H1 (cell line): ENCODE data around the gene OR13C4. TPM values are rescaled to one million over a fixed set of nuclear protein-coding genes. Genes with fewer than 3 reads are reported as not detected.

Source experiments
- CTCF ChIA-PET: fragments of 300-600 bp; sonication (Branson Sonifier 250); formaldehyde crosslinking; loops from one replicate; lab custom pipeline; 2021; ENCODE audit not compliant: partially characterized antibody; lab: Charles Lee
- POLR2A ChIA-PET: fragments of 300-600 bp; sonication (Branson Sonifier 250); formaldehyde crosslinking; loops from one replicate; lab custom pipeline; 2021; ENCODE audit warnings: inconsistent platforms; ENCODE audit not compliant: partially characterized antibody; lab: Charles Lee
- DNase-seq, 2 experiments: peaks; one replicate each; pipeline versions ENCODE4 v3.0.0 to v3.0.0-alpha.2; 2010 to 2022; ENCODE audit warnings: low spot score in 2 of 2, low read depth in 1 of 2, mixed read lengths in 1 of 2
- FAIRE-seq: peaks from 2 replicates; lab custom pipeline; 2011; peaks lifted over from hg19 to GRCh38; lab: Jason Lieb, UNC
- H2AFZ ChIP-seq: 2 replicates; pipeline ENCODE4 v1.8.1; 2012; ENCODE audit warnings: low read length, inconsistent platforms
- H2AK5ac ChIP-seq: 2 replicates; pipeline ENCODE4 v1.6.1; 2013; ENCODE audit warnings: low read depth, low read length
- H2BK120ac ChIP-seq: replicated peaks from 2 replicates; pipeline ENCODE3; 2013; ENCODE audit warnings: low read depth, low read length, inconsistent platforms
- H2BK12ac ChIP-seq: 2 replicates; pipeline ENCODE4 v1.6.1; 2013; ENCODE audit warnings: low read depth, low read length
- H2BK15ac ChIP-seq: 2 replicates; pipeline ENCODE4 v1.6.1; 2013; ENCODE audit warnings: low read length
- H2BK20ac ChIP-seq: 2 replicates; pipeline ENCODE4 v1.6.1; 2013; ENCODE audit warnings: low read length
- H2BK5ac ChIP-seq: 2 replicates; pipeline ENCODE4 v1.6.1; 2013; ENCODE audit warnings: low read depth, low read length
- H3K14ac ChIP-seq: 2 replicates; pipeline ENCODE4 v1.6.1; 2013; ENCODE audit warnings: inconsistent platforms; ENCODE audit not compliant: insufficient read length
- H3K18ac ChIP-seq: 2 replicates; pipeline ENCODE4 v1.6.1; 2013; ENCODE audit warnings: low read length; ENCODE audit errors: extremely low read depth
- H3K23ac ChIP-seq: 2 replicates; pipeline ENCODE4 v1.6.1; 2013; ENCODE audit warnings: inconsistent platforms; ENCODE audit not compliant: insufficient read length
- H3K23me2 ChIP-seq: 2 replicates; pipeline ENCODE4 v1.6.1; 2013; ENCODE audit warnings: low read depth, low read length
- H3K27ac ChIP-seq: 2 replicates; pipeline ENCODE4 v1.6.1; 2011; ENCODE audit warnings: low read depth, low read length, inconsistent platforms
- H3K27me3 ChIP-seq, 4 experiments: replicated peaks in 1 of 4; 1 replicate in 1 of 4; 2 replicates in 3 of 4; pipeline versions ENCODE4 v1.6.1 to v1.8.1; 2011 to 2013; ENCODE audit warnings: low read length in 3 of 4, mild to moderate bottlenecking in 3 of 4, inconsistent platforms in 2 of 4, mixed read lengths in 2 of 4, moderate library complexity in 1 of 4; ENCODE audit not compliant: control insufficient read depth in 3 of 4, insufficient read depth in 3 of 4; ENCODE audit errors: extremely low read depth in 1 of 4
- H3K36me3 ChIP-seq, 4 experiments: 2 replicates each; pipeline versions ENCODE4 v1.6.1 to v1.8.1; 2011 to 2013; ENCODE audit warnings: mild to moderate bottlenecking in 4 of 4, low read length in 3 of 4, moderate library complexity in 2 of 4, control low read depth in 1 of 4, inconsistent platforms in 1 of 4; ENCODE audit not compliant: insufficient read depth in 4 of 4, control insufficient read depth in 2 of 4
- H3K4ac ChIP-seq: replicated peaks from 2 replicates; pipeline ENCODE3; 2013; ENCODE audit warnings: low read length, low read depth, mixed read lengths, inconsistent platforms; ENCODE audit not compliant: insufficient read length
- H3K4me1 ChIP-seq, 4 experiments: replicated peaks in 1 of 4; 1 replicate in 1 of 4; 2 replicates in 3 of 4; pipeline versions ENCODE4 v1.6.1 to v1.8.1; 2011 to 2013; ENCODE audit warnings: low read length in 3 of 4, inconsistent platforms in 2 of 4, mixed read lengths in 1 of 4; ENCODE audit not compliant: insufficient read depth in 4 of 4, control insufficient read depth in 3 of 4
- H3K4me2 ChIP-seq, 2 experiments: 2 replicates each; pipeline versions ENCODE4 v1.6.1 to v1.8.1; 2011 to 2013; ENCODE audit warnings: low read depth in 2 of 2, low read length in 2 of 2, control low read depth in 1 of 2, inconsistent platforms in 1 of 2, mild to moderate bottlenecking in 1 of 2; ENCODE audit not compliant: insufficient read depth in 1 of 2
- H3K4me3 ChIP-seq, 4 experiments: fragments of 200-600, 300-600 bp in 1 of 4; sonication (generic), shearing (Covaris generic), sonication (Bioruptor Twin) in 1 of 4; 2 replicates each; pipeline versions ENCODE4 v1.5.1 to v1.8.1; 2011 to 2016; ENCODE audit warnings: low read length in 4 of 4, low read depth in 3 of 4, control low read depth in 2 of 4, inconsistent platforms in 2 of 4, mild to moderate bottlenecking in 2 of 4, mixed read lengths in 1 of 4, moderate library complexity in 1 of 4; ENCODE audit not compliant: insufficient read depth in 2 of 4; ENCODE audit errors: extremely low read depth in 1 of 4
- H3K56ac ChIP-seq: replicated peaks from 2 replicates; pipeline ENCODE3; 2013; ENCODE audit warnings: low read depth, mild to moderate bottlenecking, mixed read lengths, low read length, inconsistent platforms; ENCODE audit not compliant: insufficient read length
- H3K79me1 ChIP-seq: 2 replicates; pipeline ENCODE4 v1.6.1; 2013; ENCODE audit warnings: low read depth, low read length, control low read depth
- H3K79me2 ChIP-seq, 2 experiments: 2 replicates each; pipeline versions ENCODE4 v1.6.1 to v1.8.1; 2012 to 2013; ENCODE audit warnings: low read length in 2 of 2, mild to moderate bottlenecking in 2 of 2, inconsistent platforms in 1 of 2; ENCODE audit not compliant: insufficient read depth in 2 of 2, control insufficient read depth in 1 of 2
- H3K9ac ChIP-seq, 4 experiments: replicated peaks in 1 of 4; 1 replicate in 1 of 4; 2 replicates in 3 of 4; pipeline versions ENCODE4 v1.6.1 to v1.8.1; 2011 to 2013; ENCODE audit warnings: low read depth in 3 of 4, low read length in 3 of 4, control low read depth in 2 of 4, mild to moderate bottlenecking in 2 of 4, moderate library complexity in 2 of 4, inconsistent platforms in 1 of 4; ENCODE audit errors: extremely low read depth in 1 of 4
- H3K9me3 ChIP-seq, 2 experiments: 2 replicates each; pipeline versions ENCODE4 v1.6.1 to v1.8.1; 2012 to 2013; ENCODE audit warnings: mild to moderate bottlenecking in 2 of 2, moderate library complexity in 2 of 2, control low read depth in 1 of 2, inconsistent platforms in 1 of 2, low read depth in 1 of 2, low read length in 1 of 2, mixed read lengths in 1 of 2; ENCODE audit not compliant: insufficient read depth in 2 of 2
- H4K20me1 ChIP-seq, 2 experiments: replicated peaks in 1 of 2; 2 replicates each; pipeline versions ENCODE3 to v1.8.1; 2011 to 2013; ENCODE audit warnings: inconsistent platforms in 2 of 2, low read length in 2 of 2, mild to moderate bottlenecking in 1 of 2; ENCODE audit not compliant: insufficient read depth in 2 of 2, control insufficient read depth in 1 of 2
- H4K5ac ChIP-seq: 2 replicates; pipeline ENCODE4 v1.6.1; 2013; ENCODE audit warnings: low read length, low read depth, mixed read lengths, inconsistent platforms; ENCODE audit not compliant: insufficient read length
- H4K8ac ChIP-seq: 2 replicates; pipeline ENCODE4 v1.8.0; 2013; ENCODE audit warnings: mild to moderate bottlenecking, moderate library complexity, low read length, inconsistent platforms; ENCODE audit not compliant: insufficient read depth; ENCODE audit errors: extremely low read depth
- H4K91ac ChIP-seq: replicated peaks from 2 replicates; pipeline ENCODE3; 2013; ENCODE audit warnings: low read length, mixed read lengths, inconsistent platforms; ENCODE audit not compliant: insufficient read length
- ATF3 ChIP-seq: IDR thresholded peaks from 2 replicates; pipeline ENCODE4 v1.6.1; 2011; ENCODE audit warnings: low read depth, mild to moderate bottlenecking, low read length; ENCODE audit not compliant: insufficient read depth
- FOSL1 ChIP-seq: IDR thresholded peaks from 2 replicates; pipeline ENCODE4 v1.6.1; 2011; ENCODE audit warnings: mild to moderate bottlenecking, low read depth, low read length, moderate library complexity; ENCODE audit not compliant: insufficient read depth
- KDM1A ChIP-seq: fragments of 200-600, 300-600 bp; sonication (generic); IDR thresholded peaks from 2 replicates; pipeline ENCODE4 v1.7.1; 2016; ENCODE audit warnings: mild to moderate bottlenecking, low read length, borderline replicate concordance
- RFX5 ChIP-seq: IDR thresholded peaks from 2 replicates; pipeline ENCODE4 v1.6.1; 2011; ENCODE audit warnings: low read depth, low read length, improper control_type of control experiment, borderline replicate concordance
- SP2 ChIP-seq: IDR thresholded peaks from 2 replicates; pipeline ENCODE4 v1.6.1; 2012; ENCODE audit warnings: mild to moderate bottlenecking, low read length, inconsistent platforms
- whole genome bisulfite sequencing, 2 experiments: shearing (Covaris generic) in 1 of 2; methylation state at CpG; one replicate each; pipeline versions ENCODE4 v1.1.6 to v1.1.7; 2013 to 2015; ENCODE audit warnings: low lambda C conversion rate in 2 of 2, mixed read lengths in 2 of 2, inconsistent platforms in 1 of 2, low coverage in 1 of 2, missing lambda C conversion rate in 1 of 2; ENCODE audit not compliant: insufficient replicate concordance in 2 of 2, insufficient coverage in 1 of 2, insufficient read length in 1 of 2; ENCODE audit errors: extremely low coverage in 1 of 2, missing lambda C conversion rate in 1 of 2; 5-methylcytosine and 5-hydroxymethylcytosine counted together
- polyA plus RNA-seq, 7 experiments: library from polyadenylated mRNA; depleted of rRNA in 3 of 7; stranded (reverse) in 5 of 7; unstranded in 2 of 7; fragments of >200 nt in 5 of 7; fragments of 200-250 nt in 2 of 7; gene quantifications; 1 replicate in 5 of 7; 2 replicates in 1 of 7; 4 replicates in 1 of 7; pipeline versions ENCODE4 v1.2.1 to v1.2.3, GENCODE V29; 2011 to 2013; ENCODE audit warnings: missing spikeins in 2 of 7, mixed read lengths in 2 of 7
- total RNA-seq: library from RNA; stranded (reverse); fragmentation: NEBNext Ultra II Directional; extraction: Animal tissue kit (Norgen Biotek cat#: 25700); gene quantifications from 2 replicates; pipeline ENCODE4 v1.2.1, GENCODE V29; 2021

Gene OR13C4
- total and polyA plus RNA-seq, 2 of the 8 experiments (the other 6 are each of a cell fraction or from before 2014, with no cell fraction given) = not detected

- H2BK5ac ChIP-seq = no peak overlapping the region
- no peak overlapping the region for H3K14ac ChIP-seq
- H3K79me2 ChIP-seq = no peaks in the 10 kb centered on the region
- no peak overlapping the region for H3K23ac ChIP-seq
- no peaks in the 10 kb centered on the region for H3K23me2 ChIP-seq
- no peak overlapping the region for H2AFZ ChIP-seq
- H3K18ac ChIP-seq = no peak overlapping the region
- H2BK120ac ChIP-seq = no peak overlapping the region
- H3K56ac ChIP-seq = no peak overlapping the region
- no peak overlapping the region for H2BK15ac ChIP-seq
- WGBS, 2 experiments = 90% methylated on average over 2 of the region's 2 CpGs; no CpG with 5 or more reads in 1 of the 2 experiments
- FAIRE-seq (no peak), DNase-seq (no peak)
- H3K4ac ChIP-seq = no peak overlapping the region
- no peak overlapping the region for H2AK5ac ChIP-seq
- POLR2A ChIA-PET = no interaction called here
- H4K91ac ChIP-seq = no peak overlapping the region
- H3K27me3 ChIP-seq = no peaks in the 10 kb centered on the region
- H3K9me3 ChIP-seq = peaks cover 0 to 4% of the 10 kb centered on the region in 2 experiments; a peak in 1 of 4 replicates
- no peaks in the 10 kb centered on the region for H3K79me1 ChIP-seq
- H3K4me1 ChIP-seq = no peaks in the 10 kb centered on the region
- no peak overlapping the region for H2BK20ac ChIP-seq
- no peak overlapping the region for H4K5ac ChIP-seq
- no peak overlapping the region for H4K8ac ChIP-seq
- CTCF ChIA-PET = interaction anchor here (1.6 kb wide), 1 partner anchor 10 kb away, joined by 7 read pairs; no protein-coding TSS in a partner anchor
- H3K9ac ChIP-seq = no peak overlapping the region
- H3K36me3 ChIP-seq = no peaks in the 10 kb centered on the region
- H3K27ac ChIP-seq = no peak overlapping the region
- no peak overlapping the region for H3K4me3 ChIP-seq
- no peak overlapping the region for H3K4me2 ChIP-seq
- no peaks in the 10 kb centered on the region for H4K20me1 ChIP-seq
- no peak overlapping the region for H2BK12ac ChIP-seq
- TF ChIP-seq FOSL1 (no peak), SP2 (no peak), RFX5 (no peak), KDM1A (no peak), ATF3 (no peak)
Measured at GRCh38 chr9:104485014-104485413, 42.0 kb downstream of the OR13C4 start.
